Cardiac septum (tissue), 1 donor: ENCODE results near the gene PNMA8C. TPM values are rescaled to one million over a fixed set of nuclear protein-coding genes. Genes with fewer than 3 reads are reported as not detected.
"Not testable (repeated sequence)": the region's sequence is repeated elsewhere in the genome, so short reads cannot be mapped to it uniquely, and the experiment has no call there.

Experiments
- DNase-seq: peaks from one replicate; pipeline ENCODE4 v3.0.0-alpha.2; 2020; ENCODE audit warnings: low spot score
- intact Hi-C: fragments of 100-400 bp; cut with DNase I; formaldehyde crosslinking; loops from one replicate; pipeline ENCODE4 v1.14.0; 2022
- total RNA-seq: library from RNA; stranded (reverse); fragmentation: NEBNext Ultra II Directional; extraction: Animal tissue kit (Norgen Biotek cat#: 25700); gene quantifications from one replicate; pipeline ENCODE4 v1.2.1, GENCODE V29; 2021
- donor health status: DM: no; HTN: no; CAD: no.

Gene PNMA8C
- total RNA-seq, 1 donor from 2014 or later: 0.16 TPM

DNA sequence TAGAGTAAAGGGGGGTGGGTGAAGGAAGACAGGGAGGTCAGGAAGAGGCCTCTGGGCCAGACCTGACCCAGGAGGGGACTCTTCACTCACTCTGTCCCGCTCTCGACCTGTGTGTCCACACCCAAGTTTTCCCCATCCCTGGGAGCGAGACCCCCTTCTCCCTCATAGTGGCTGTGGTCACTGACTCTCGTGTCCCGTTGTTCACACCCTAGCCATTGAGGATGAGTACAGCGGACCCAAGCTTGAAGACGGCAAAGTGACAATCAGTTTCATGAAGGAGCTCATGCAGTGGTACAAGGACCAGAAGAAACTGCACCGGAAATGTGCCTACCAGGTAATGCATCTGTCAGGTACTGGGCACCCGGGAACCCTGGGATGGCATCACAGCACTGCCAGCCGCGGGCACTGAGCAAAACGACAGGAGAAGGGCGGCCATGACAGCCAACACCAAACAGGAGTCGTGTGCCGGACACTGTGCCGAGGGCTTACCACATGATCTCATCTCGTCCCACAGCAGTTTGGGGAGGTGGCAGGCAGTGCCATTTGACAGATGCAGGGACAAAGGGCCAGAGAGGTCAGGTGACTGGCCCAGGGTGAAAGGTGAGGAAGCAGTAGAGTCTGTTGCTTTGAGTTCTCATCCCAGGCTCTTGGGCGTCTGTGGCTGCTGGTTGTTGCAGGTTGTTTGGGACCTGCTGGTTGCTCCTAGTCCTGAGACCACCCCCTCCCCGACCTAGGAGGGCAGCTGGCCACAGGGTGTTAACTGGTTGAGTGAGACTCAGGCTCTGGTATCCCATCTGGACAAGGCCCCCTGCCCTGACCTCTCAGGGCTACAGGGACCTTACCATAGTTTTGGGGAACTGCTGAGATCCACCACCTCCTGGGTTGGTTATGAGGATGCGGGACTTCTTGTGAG is 52.2 kb downstream of the PNMA8C start:
- intact Hi-C loops: no loop called here
- peak; percentile 73 for DNase-seq

DNA sequence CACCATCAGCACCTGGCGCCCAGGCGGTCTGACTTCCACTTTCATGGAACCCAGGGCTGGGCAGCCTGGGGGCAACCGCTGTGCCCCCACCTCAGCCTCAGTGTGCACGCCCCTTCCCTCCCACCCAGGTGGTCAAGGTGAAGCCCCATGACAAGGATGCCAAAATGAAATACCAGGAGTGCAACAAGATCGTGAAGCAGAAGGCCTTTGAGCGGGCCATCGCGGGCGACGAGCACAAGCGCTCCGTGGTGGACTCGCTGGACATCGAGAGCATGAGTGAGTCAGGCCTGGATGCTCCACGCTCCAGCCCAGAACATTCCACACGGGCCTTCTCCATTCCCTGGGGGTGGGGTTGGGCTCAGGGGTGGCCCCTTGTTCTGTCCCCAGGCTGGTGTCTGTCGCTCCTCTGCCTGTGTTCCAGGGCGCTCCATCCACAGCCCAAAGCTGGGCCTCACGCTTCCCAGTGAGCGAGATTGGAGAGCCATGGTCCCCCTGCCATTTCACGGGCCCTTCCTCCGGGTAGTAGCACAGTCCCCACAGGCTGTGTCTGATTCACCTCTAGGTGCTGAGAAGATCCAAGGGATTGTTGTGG is 53.2 kb downstream of the PNMA8C start:
- intact Hi-C loops: not testable (repeated sequence)
- peak; percentile 60 for DNase-seq

Other genes with a start within 250 kb of the PNMA8C start
- not detected for gene IGFL1, start 199.2 kb downstream of the PNMA8C start, total RNA-seq
- 49.2 TPM for gene HIF3A, start 131.9 kb downstream of the PNMA8C start, total RNA-seq
- gene PPP5C, start 81.8 kb downstream of the PNMA8C start, total RNA-seq: 82.8 TPM
- gene CCDC8, start 15.4 kb downstream of the PNMA8C start, total RNA-seq: 34.2 TPM
- 11.1 TPM for gene PNMA8A, start 42.6 kb upstream of the PNMA8C start, total RNA-seq
- gene PNMA8B, start 66.9 kb upstream of the PNMA8C start, total RNA-seq: 0.75 TPM
- 271 TPM for gene CALM3, start 172.4 kb upstream of the PNMA8C start, total RNA-seq
- 8.6 TPM for gene PTGIR, start 196.2 kb upstream of the PNMA8C start, total RNA-seq
- not detected for gene GNG8, start 207.3 kb upstream of the PNMA8C start, total RNA-seq
- 23.8 TPM for gene DACT3, start 232.2 kb upstream of the PNMA8C start, total RNA-seq